CD4-positive, alpha-beta T cell treated with Interleukin-15 for 1 hour (primary cell): ENCODE results near the gene SLC15A1.

ENCODE experiments used
- DNase-seq: peaks from one replicate; pipeline ENCODE4 v3.0.0-alpha.2; 2020

SLC15A1 gene

GRCh38 chr13:98690348-98691022, 62.0 kb downstream of the SLC15A1 start:
- DNase-seq: no peak

- DNase-seq: no peak
Observed at GRCh38 chr13:98689347-98689968, 63.0 kb downstream of the SLC15A1 start.

DNA sequence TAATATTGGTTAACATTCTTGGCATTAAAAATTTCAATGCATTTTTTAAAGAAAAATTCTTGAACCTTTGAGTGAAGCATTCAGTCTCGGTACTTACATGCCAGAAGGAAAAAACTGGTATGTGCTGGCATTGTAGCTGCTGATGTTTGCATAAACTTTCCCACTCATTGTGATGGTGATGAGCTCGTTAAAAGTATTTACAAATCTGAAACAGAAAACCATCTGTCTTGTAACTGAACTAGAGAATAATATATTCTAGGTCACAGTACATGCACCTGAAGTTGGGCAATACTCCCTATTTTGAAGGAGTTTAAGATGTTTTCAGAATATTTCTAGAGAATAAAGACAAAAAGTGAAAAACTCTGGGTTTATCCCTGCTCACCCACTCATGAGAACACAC, 64.1 kb downstream of the SLC15A1 start:
- no peak for DNase-seq

DNA sequence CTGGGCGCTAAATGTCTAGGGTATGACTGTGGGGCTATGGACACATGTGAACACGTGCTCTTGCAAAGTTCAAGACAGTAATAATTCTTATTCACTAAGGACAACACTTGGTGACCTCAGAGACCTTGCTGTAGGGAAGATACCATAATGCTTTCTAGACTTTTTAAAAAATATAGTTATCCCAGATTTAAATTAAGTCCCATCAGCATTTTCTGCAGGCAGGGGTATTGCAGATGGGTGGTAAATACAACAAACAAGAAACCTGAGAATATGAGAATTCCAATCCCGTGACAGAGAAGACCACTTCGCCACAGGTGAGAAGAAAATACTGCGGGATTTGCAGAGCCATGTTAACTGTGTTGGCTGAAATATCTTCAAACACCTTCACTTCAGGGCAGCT, 65.2 kb downstream of the SLC15A1 start:
- no peak for DNase-seq

DNA sequence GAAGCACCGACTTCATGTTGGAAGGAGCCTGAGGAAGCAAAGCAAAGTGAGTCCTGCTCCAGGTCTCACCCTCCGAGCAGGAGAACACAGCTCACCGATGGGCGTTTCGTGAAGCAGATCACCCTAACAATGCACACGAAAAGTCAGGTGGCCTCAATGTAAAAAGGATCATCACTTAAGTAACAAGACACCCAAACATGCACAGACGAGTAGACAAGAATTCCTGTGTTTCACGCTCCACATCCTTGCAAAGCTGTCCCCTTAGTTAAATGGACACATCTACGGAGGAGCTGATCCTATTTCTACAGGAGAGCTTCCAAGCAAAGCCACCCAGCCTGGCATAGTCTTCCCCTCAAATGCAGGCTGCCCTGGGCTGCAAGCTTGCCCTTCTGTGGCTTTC, 66.2 kb downstream of the SLC15A1 start:
- no peak for DNase-seq

DNA sequence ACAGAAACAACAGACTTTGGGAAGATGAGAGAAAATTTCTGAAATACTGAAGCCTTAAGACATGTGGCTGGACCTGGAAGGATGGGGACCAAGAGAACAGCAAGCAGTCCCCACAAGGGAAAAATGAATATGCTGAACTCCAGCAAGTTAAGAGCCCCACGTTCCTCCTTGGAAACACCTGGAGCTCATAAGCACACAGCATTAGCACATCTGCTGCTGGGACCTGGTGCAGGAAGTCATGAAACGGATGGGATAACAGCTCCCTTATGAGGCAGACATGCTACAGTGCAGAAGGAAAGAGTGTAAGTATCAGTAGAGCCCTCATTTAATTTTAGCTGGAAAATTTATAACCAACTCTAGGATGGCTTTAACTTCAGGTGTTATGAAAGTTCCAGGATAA, 67.3 kb downstream of the SLC15A1 start:
- no peak for DNase-seq

- DNase-seq: no peak
Observed at GRCh38 chr13:98681049-98681448, 71.4 kb downstream of the SLC15A1 start.

DNA sequence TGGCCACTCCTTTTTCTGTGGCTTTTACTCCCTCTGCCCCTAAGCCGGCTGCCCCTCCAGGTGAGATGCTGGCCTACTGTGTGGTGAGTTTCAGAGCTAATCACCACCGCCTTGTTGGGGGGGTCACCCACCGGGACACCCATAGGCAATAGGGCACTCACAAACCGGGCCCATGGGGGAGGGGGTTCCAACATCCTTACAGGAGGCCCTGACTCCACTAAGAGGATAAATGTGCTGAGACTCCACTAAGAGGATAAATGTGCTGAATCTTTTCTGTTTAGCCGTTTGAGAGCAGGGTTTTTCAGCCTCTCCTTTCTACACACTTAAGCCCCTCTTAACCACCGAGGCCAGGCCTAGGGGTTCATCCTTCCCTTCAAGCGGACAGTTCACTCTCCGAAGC, 73.7 kb downstream of the SLC15A1 start:
- DNase-seq: no peak

GRCh38 chr13:98677398-98677797, 75.1 kb downstream of the SLC15A1 start:
- no peak for DNase-seq

- DNase-seq: no peak
Observed at GRCh38 chr13:98676239-98676638, 76.2 kb downstream of the SLC15A1 start.

- DNase-seq: no peak
Observed at GRCh38 chr13:98675837-98676236, 76.6 kb downstream of the SLC15A1 start.

GRCh38 chr13:98675066-98675465, 77.4 kb downstream of the SLC15A1 start:
- no peak for DNase-seq

DNA sequence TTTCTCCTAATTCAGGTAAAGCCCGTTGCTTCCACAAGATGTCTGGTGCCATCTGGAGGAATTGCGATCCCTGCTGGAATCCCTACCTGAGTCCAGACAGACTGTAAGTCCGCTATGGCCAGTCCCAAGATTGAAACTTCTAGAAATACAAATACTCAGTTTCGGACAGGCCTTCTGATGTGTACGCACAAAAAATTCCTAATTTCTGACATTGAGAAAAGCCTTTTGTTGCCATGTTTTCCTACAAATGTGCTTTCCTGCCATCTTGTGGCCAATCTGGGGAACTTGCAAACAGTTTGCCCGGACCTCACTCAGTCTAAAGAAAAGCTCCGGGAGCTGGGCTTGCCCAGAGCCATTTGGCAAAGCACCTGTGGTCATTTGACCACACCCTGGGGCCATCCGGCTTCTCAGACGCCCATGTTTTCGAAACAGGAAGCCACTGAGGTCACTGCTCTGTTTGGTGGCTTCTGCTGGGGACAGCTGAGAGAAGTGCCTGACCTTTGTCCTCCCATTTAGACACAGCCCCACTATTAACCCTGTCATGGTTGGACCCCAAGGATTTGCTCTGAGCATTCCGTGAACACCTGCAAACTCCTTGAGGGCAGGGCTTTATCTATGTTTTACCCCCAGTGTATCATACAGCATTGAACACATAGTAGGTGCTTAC, 79.4 kb downstream of the SLC15A1 start:
- DNase-seq: peak; percentile 50

GRCh38 chr13:98668155-98668554, 84.3 kb downstream of the SLC15A1 start:
- DNase-seq: no peak

- DNase-seq: no peak
Observed at GRCh38 chr13:98665638-98665995, 86.9 kb downstream of the SLC15A1 start.

DNA sequence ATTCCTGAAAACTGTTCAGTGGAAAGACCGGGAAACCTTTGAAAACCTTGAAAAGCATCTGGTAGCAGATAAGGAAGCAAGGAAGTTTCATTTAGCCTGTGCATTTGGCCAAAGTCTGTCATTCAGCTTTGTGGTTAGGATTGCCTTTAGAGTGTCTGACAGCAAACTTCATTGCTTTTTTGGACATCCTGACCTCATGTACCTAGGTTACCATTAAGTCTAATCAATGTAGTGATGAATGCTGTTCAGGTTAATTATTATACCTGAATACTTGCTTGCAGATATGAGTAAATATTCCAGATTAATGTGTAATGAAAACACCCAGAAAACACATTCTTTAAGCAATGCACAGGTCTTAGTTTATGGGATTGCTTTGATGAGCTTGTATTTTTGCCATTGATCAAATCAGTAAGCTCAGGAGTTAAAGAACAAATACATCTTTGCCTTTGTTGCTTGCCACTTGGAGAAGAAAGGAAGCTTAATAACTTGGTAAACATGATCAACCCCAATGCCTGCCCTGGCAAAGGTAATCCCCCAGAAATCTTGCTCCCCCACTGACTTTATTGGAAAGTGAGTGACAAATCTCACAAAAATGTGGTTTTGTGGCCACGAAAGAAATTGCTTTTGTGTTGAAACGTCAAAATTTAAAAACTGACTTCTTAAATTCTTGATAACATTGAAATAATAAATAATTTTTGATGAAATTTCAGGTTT, 87.4 kb downstream of the SLC15A1 start:
- no peak for DNase-seq

DNA sequence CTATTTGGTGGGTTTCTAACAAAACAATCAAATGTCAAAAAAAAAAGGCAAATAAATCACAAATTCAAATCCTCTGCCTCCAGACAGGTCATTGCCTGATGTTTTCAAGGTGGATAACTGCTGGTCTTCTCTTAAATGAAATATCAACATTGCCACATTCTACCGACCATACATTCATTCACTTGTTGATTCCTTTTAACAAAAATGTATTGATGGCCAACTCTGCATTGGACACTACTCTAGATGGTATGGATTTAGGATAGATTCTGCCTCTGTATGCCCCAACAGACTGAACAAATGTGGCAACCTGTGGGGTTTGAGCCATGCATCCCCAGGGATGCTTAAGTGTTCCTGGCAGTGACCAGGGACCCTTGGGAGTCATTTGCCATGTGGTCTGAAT, 88.0 kb downstream of the SLC15A1 start:
- DNase-seq: no peak

- no peak for DNase-seq
Observed at GRCh38 chr13:98664047-98664446, 88.4 kb downstream of the SLC15A1 start.

DNA sequence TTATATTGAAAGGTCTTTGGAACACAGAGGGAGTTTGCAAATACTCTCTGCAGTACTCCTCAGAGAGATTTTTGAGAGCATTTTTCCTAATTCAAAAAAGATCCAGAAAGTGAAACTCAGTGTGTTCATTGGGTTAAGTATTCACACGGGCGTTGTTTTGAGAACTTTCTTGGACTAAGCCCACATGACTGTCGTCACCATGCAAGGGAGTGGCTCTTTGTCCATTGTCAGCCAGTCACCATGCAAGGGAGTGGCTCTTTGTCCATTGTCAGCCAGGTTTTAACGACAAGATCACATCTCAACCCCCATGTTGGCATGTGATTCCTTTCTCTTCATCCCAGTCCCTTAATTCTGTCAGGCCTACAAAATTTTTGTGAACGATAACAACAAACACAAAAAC, 94.3 kb downstream of the SLC15A1 start:
- no peak for DNase-seq

GRCh38 chr13:98657506-98658085, 94.9 kb downstream of the SLC15A1 start:
- no peak for DNase-seq

DNA sequence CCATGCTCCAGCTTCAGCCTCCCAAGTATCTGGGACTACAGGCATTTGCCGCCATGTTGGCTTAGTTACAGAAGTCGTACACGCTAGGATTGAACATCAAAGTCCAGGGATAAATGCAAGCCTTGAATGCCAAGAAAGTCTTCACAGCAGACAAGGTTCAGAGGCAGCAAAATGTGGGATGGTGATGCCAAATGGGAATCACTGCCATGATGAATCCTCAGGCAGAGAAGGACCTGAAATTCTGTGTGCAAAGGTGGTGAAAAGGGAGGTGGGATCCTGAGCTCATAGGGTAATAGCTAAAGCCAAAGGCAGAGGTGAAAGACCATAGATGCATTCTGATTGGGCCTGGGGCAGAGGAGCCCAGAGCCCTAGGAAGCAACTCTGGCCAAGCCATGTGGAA, 96.2 kb downstream of the SLC15A1 start:
- DNase-seq: no peak

DNA sequence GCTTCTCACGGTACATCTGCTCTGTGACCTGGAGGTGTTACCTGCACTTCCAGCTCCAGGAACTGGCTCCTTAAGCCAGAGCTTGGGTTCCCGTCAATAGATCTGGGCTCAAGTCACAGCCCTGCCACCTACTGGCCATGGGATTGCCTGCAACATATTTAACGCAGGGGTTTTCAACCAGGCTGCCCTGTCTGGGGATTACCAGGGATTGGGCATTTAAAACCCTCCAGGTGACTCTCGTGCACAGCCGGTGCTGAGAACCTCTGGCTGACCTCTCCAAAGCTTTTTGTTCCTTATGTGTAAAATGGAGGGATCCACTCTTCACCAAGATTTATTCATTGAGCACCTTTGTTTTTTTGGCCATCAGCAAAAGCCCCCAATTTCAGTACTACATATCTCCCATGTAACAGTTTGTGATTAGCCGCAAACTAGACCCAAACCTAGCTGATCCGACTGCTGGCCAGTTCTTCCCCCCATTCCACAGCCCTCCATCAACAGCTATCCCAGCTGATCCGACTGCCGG, 98.9 kb downstream of the SLC15A1 start:
- DNase-seq: peak; percentile 66
